ENCODE data around the gene PTPN2.

DNA sequence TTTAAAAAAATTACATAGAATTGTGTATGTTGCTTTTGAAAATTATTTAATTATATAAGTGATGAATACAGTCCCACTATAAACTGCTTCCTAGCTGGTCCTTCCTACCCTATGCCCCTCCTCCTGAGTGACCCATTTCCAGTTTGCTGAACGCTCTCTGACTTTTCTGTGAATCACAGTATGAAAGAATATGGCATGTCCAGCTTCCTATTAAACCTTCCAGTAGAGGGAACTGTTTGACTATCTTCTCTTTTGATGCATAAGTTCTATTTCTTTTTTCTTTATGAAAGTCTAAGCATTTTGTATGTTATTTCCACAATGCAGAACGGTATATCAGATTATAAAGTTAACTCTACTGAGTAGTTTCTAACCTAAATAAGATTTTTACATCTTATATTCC, 139.9 kb downstream of the PTPN2 start:
- no peak for TF ChIP-seq ZNF565 (CRISPR knock-in tag; conservative IDR thresholded peaks at IDR 0.05; ENCODE audit: low read depth)
- TF ChIP-seq ARNTL (CRISPR knock-in tag; IDR thresholded peaks at IDR 0.05; ENCODE audit: borderline replicate concordance, low read depth): no peak
- no peak for TF ChIP-seq CSDC2 (CRISPR knock-in tag; IDR thresholded peaks at IDR 0.05)
- TF ChIP-seq OSR1 (CRISPR knock-in tag; IDR thresholded peaks at IDR 0.05): no peak
- TF ChIP-seq SNAI2 (CRISPR knock-in tag; IDR thresholded peaks at IDR 0.05): no peak
- TF ChIP-seq PPARA (CRISPR knock-in tag; IDR thresholded peaks at IDR 0.05; ENCODE audit: borderline replicate concordance): no peak
- TF ChIP-seq ZFP30 (CRISPR knock-in tag; IDR thresholded peaks at IDR 0.05): no peak
